ENCODE data around the gene PHLDA2. TPM values are rescaled to one million over a fixed set of nuclear protein-coding genes. Genes with fewer than 3 reads are reported as not detected.
A peak's percentile ranks its signal among the peaks of the same experiment; 100 is the strongest.

The PHLDA2 gene
- total RNA-seq, 4 donors from 2014 or later, result 0.93 to 3.7 (median 2.3) TPM; not detected in 1

DNA sequence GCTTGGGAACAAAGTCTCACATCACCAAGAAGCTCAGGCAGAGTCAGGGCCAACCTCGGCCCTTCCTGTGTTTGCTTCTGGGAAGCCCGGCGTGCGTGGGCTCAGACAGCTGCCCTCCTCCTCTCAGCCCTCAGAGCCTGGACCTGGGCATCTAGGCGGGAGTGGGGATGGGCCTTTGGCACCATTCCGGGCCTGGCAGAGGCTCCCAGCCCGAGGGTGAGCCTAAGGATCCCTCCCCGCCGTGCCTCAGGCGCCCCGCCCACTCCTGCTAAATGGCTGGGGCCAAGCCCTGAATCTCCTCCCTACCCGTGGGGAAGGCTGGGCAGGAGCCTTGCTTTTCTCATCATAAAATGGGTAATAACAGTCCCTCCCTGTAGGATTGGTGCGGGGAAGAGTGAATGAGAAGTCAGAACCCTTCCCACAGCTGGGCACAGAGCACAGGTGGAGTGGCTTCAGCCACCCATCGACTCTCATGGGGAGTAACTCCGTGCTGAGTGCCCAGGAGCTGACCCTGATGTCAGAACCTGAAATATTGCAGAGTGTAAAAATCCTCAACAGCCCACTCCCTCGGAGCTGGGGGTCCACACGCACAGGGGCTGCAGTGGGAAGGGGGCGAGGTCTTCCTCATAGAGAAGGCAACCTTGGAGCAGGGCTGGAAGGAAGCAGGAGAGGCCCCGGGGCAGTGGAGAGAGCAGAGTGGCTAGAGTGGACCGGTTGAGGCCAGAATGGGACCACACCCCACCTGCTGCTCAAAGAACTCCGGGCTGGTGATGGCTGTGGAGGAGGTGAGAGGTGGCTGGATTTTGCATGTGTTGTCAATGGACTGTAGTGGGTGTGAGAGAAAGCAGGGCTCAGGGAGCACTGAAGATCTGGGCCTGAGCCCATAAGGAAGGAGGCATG, 24.8 kb downstream of the PHLDA2 start:
- Histone ChIP-seq H3K36me3 (no peaks in the 10 kb centered on the region), H3K9me3 (no peaks in the 10 kb centered on the region), H3K27ac (no peak overlapping the region), H3K4me1 (peaks cover 14 to 28% of the 10 kb centered on the region in 2 donors), H3K4me3 (replicated peaks in 1 of 3) (no peak overlapping the region), H3K27me3 (no peaks in the 10 kb centered on the region)
- peak; percentile 46 to 61 for DNase-seq
- WGBS, 2 donors, result 72 to 79% methylated on average over 18 to 20 of the region's 21 CpGs
- intact Hi-C loops (cut with DNase I), result no loop called here
- TF ChIP-seq POLR2A (IDR thresholded peaks at IDR 0.05), result no peak
- TF ChIP-seq, protein P1, sequence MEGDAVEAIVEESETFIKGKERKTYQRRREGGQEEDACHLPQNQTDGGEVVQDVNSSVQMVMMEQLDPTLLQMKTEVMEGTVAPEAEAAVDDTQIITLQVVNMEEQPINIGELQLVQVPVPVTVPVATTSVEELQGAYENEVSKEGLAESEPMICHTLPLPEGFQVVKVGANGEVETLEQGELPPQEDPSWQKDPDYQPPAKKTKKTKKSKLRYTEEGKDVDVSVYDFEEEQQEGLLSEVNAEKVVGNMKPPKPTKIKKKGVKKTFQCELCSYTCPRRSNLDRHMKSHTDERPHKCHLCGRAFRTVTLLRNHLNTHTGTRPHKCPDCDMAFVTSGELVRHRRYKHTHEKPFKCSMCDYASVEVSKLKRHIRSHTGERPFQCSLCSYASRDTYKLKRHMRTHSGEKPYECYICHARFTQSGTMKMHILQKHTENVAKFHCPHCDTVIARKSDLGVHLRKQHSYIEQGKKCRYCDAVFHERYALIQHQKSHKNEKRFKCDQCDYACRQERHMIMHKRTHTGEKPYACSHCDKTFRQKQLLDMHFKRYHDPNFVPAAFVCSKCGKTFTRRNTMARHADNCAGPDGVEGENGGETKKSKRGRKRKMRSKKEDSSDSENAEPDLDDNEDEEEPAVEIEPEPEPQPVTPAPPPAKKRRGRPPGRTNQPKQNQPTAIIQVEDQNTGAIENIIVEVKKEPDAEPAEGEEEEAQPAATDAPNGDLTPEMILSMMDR (IDR thresholded peaks at IDR 0.05), result no peak

DNA sequence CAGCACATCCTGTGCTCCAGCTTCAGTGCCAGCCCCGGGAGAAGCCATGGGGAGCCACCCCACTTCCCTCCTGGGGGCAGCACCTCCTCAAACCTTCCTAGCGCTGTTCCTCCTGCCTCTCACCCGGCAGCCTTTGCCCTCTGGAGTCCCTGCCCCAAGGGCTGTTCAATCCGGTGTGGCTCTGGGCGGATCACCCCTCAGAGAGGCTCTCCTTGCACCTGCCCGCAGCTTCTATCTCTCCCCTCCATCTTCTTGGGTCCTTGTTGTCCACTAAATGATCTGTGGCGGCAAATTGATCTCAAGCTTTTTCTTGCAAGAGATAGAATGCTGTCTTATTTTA, 25.6 kb downstream of the PHLDA2 start:
- Histone ChIP-seq H3K4me3 (replicated peaks in 1 of 3) (no peak overlapping the region), H3K27me3 (no peaks in the 10 kb centered on the region), H3K9me3 (no peaks in the 10 kb centered on the region), H3K27ac (no peak overlapping the region), H3K36me3 (no peaks in the 10 kb centered on the region), H3K4me1 (peaks cover 14 to 30% of the 10 kb centered on the region in 2 donors)
- WGBS, 2 donors, result 72 to 85% methylated on average over 6 to 7 of the region's 7 CpGs
- intact Hi-C loops (cut with DNase I), result no loop called here
- TF ChIP-seq, protein P1 (IDR thresholded peaks at IDR 0.05), result no peak
- TF ChIP-seq POLR2A (IDR thresholded peaks at IDR 0.05), result no peak
- DNase-seq, result no peak

DNA sequence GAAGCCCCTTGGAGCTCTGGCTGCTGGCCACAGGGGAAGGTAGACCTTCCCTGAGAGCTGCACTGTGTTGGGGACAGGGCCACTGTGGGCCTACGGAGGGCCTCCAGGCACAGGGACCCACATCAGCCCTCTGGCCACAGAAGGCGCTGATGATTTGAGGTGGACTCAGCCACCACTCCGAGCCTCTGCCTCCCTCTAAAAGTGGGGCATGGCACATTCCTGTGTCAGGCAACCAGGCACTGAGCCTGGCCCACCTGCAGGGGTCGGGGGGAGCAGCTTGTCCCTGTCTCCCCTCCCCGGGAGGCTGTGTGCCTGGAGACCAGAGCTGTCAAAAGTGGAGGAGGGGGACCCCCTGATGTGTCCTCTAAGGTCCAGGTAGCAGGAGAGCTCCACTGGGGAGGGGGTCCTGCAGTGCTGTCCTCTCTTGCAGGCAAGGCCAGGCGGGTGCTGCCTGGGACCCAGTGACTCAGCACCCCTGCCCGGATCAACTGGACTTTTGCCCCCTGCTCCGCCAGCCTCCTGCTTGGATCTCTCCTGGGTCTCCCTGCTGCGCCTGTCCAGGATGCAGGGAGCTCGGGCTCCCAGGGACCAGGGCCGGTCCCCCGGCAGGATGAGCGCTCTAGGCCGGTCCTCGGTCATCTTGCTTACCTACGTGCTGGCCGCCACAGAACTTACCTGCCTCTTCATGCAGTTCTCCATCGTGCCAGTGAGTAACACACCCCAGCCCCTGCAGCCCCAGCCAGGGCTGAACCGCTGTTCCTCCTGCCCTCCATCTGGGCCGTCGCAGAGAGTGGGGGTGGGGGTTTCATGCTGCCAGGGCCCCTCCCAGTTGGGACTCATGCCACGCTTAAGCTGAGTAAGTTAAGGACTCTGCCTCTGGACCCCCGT, 26.2 kb downstream of the PHLDA2 start:
- Histone ChIP-seq H3K36me3 (no peaks in the 10 kb centered on the region), H3K27me3 (no peaks in the 10 kb centered on the region), H3K27ac (peak overlapping the region in 2 of 3 donors; percentile 57 to 77), H3K4me1 (peaks cover 14 to 36% of the 10 kb centered on the region in 2 donors), H3K4me3 (replicated peaks in 1 of 3) (peak overlapping the region in 1 of 3 donors; percentile 45), H3K9me3 (no peaks in the 10 kb centered on the region)
- intact Hi-C loops (cut with DNase I), result no loop called here
- 77 to 86% methylated on average over 16 to 19 of the region's 23 CpGs for WGBS, 2 donors
- TF ChIP-seq, protein P1 (IDR thresholded peaks at IDR 0.05), result no peak
- no peak for TF ChIP-seq POLR2A (IDR thresholded peaks at IDR 0.05)
- no peak for DNase-seq

DNA sequence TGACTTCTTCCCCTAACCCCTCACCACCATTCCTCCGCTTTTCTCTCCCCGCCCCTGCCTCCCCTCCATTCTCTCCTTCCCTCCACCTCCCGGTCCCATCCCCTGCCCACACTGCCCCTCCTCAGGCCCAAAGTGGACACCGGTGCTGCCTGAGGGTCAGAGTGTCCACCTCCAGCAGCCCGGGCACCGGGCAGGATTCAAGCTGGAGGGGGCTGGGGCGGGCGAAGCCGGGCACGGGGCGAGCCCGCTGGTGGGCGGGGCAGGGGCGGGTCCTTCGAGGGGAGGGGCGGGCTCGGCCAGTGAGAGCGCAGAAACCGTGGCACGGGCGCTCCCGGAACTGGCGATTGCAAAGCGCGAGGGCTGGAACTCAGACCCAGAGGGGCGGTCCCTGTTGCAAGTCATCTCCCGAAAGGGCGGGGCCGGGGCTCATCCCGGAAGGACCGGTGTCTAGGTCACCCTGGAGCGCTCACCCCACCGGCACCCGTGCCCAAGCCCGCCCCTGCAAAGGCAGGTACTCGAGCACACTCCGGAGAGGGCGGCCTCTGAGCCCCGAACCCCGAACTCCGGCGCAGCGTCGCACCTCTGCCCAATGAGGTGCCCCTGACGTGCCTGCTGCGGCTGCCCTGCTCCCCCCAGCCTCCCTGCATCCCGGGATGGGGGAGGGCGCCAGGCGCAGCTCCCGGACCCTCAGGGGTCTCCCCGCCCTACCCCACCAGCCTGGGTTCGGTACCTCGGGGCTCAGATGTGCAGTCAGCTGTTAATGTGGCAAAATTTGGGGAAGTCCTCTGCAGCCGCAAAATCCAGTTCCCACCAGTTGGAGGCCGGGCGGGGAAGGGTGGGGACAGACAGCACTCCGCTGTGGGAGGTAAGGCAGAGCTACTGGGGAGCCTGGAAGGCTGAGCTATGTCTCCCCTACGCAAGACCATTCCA, 27.1 kb downstream of the PHLDA2 start:
- no peaks in the 10 kb centered on the region for H3K9me3 ChIP-seq
- TF ChIP-seq POLR2A (IDR thresholded peaks at IDR 0.05), result peak in 1 of 2 donors; percentile 61
- TF ChIP-seq, protein P1 (IDR thresholded peaks at IDR 0.05), result no peak
- H3K27me3 ChIP-seq, result no peaks in the 10 kb centered on the region
- H3K27ac ChIP-seq, result peak overlapping the region; percentile 57 to 85 (median 77)
- intact Hi-C loops (cut with DNase I), result no loop called here
- H3K4me3 ChIP-seq (replicated peaks in 1 of 3), result peak overlapping the region in 2 of 3 donors; percentile 45 to 70
- no peaks in the 10 kb centered on the region for H3K36me3 ChIP-seq
- peak; percentile 96 to 98 for DNase-seq
- 18 to 28% methylated on average over 7 to 10 of the region's 58 CpGs for WGBS, 2 donors
- H3K4me1 ChIP-seq, result peaks cover 14 to 36% of the 10 kb centered on the region in 2 donors
